SK-N-SH treated with all-trans-retinoic acid at 6 μM for 48 hours (cell line): ENCODE measurements around the gene RPGRIP1L.
A peak's percentile ranks its signal among the peaks of the same experiment; 100 is the strongest.

Source experiments
- ATAC-seq: fragments of 200-7000 bp; cut with Tn5 transposase; 3 replicates; pipeline ENCODE4 v1.9.1; 2020; ENCODE audit warnings: mild to moderate bottlenecking, moderate library complexity
- ARNTL ChIP-seq: fragments of 450-650 bp; formaldehyde crosslinking; IDR thresholded peaks from 2 replicates; pipeline ENCODE4 v1.5.0; 2020; ENCODE audit warnings: low read depth, mild to moderate bottlenecking, moderate library complexity, borderline replicate concordance
- BACH2 ChIP-seq: fragments of 250-450 bp; sonication (Bioruptor Pico); IDR thresholded peaks from 2 replicates; pipeline ENCODE4 v1.9.0; 2021; ENCODE audit warnings: mild to moderate bottlenecking, borderline replicate concordance
- CSDC2 ChIP-seq: fragments of 250-450 bp; sonication (Bioruptor Pico); IDR thresholded peaks from 2 replicates; pipeline ENCODE4 v1.5.0; 2020; ENCODE audit warnings: mild to moderate bottlenecking, moderate library complexity
- ESRRG ChIP-seq: fragments of 250-450 bp; sonication (Bioruptor Pico); IDR thresholded peaks from 2 replicates; pipeline ENCODE4 v1.6.1; 2021; ENCODE audit warnings: mild to moderate bottlenecking
- GLIS3 ChIP-seq: fragments of 250-450 bp; sonication (Bioruptor Pico); IDR thresholded peaks from 2 replicates; pipeline ENCODE4 v1.5.0; 2020; ENCODE audit warnings: mild to moderate bottlenecking, moderate library complexity
- ISL1 ChIP-seq: fragments of 250-450 bp; sonication (Bioruptor Pico); IDR thresholded peaks from 2 replicates; pipeline ENCODE4 v2.1.2; 2022; ENCODE audit warnings: mild to moderate bottlenecking, moderate library complexity
- OSR1 ChIP-seq: fragments of 250-450 bp; sonication (Bioruptor Pico); IDR thresholded peaks from 2 replicates; pipeline ENCODE4 v1.8.0; 2022; ENCODE audit warnings: moderate library complexity, mild to moderate bottlenecking, inconsistent platforms
- PATZ1 ChIP-seq: fragments of 250-450 bp; sonication (Bioruptor Pico); IDR thresholded peaks from 2 replicates; pipeline ENCODE4 v1.8.0; 2020; ENCODE audit warnings: mild to moderate bottlenecking, moderate library complexity, borderline replicate concordance
- RARB ChIP-seq: fragments of 250-450 bp; sonication (Bioruptor Pico); IDR thresholded peaks from 2 replicates; pipeline ENCODE4 v1.8.0; 2021; ENCODE audit warnings: mild to moderate bottlenecking, moderate library complexity
- SNAI2 ChIP-seq: fragments of 250-450 bp; sonication (Bioruptor Pico); IDR thresholded peaks from 2 replicates; pipeline ENCODE4 v1.5.0; 2020; ENCODE audit warnings: mild to moderate bottlenecking, moderate library complexity
- TCF4 ChIP-seq: fragments of 250-450 bp; sonication (Bioruptor Pico); IDR thresholded peaks from 2 replicates; pipeline ENCODE4 v1.8.0; 2021; ENCODE audit warnings: mild to moderate bottlenecking, moderate library complexity, borderline replicate concordance
- TOX ChIP-seq: fragments of 250-450 bp; sonication (Bioruptor Pico); IDR thresholded peaks from 2 replicates; pipeline ENCODE4 v1.8.0; 2021; ENCODE audit warnings: mild to moderate bottlenecking, moderate library complexity, borderline replicate concordance
- ZFP3 ChIP-seq: fragments of 250-450 bp; sonication (Bioruptor Pico); IDR thresholded peaks from 2 replicates; pipeline ENCODE4 v1.5.0; 2020; ENCODE audit warnings: mild to moderate bottlenecking, moderate library complexity
- ZFP30 ChIP-seq: fragments of 450-650 bp; formaldehyde crosslinking; IDR thresholded peaks from 2 replicates; pipeline ENCODE4 v1.5.0; 2022; ENCODE audit warnings: mild to moderate bottlenecking, moderate library complexity
- ZNF565 ChIP-seq: fragments of 450-650 bp; formaldehyde crosslinking; conservative IDR thresholded peaks from 2 replicates; pipeline ENCODE4 v1.5.0; 2020; ENCODE audit warnings: low read depth, mild to moderate bottlenecking, moderate library complexity
- ZNF70 ChIP-seq: fragments of 450-650 bp; formaldehyde crosslinking; IDR thresholded peaks from 2 replicates; pipeline ENCODE4 v1.5.0; 2020; ENCODE audit warnings: mild to moderate bottlenecking, moderate library complexity
- ZNF8 ChIP-seq: fragments of 450-650 bp; formaldehyde crosslinking; IDR thresholded peaks from 2 replicates; pipeline ENCODE4 v1.5.0; 2020; ENCODE audit warnings: mild to moderate bottlenecking, moderate library complexity
- TF ChIP-seq, protein P1 (sequence below): fragments of 250-450 bp; sonication (Bioruptor Pico); IDR thresholded peaks from 2 replicates; pipeline ENCODE4 v1.8.0; 2021; ENCODE audit warnings: low read depth, mild to moderate bottlenecking, moderate library complexity, borderline replicate concordance
- TF ChIP-seq, protein P2 (sequence below): fragments of 250-450 bp; sonication (Bioruptor Pico); IDR thresholded peaks from 2 replicates; pipeline ENCODE4 v1.5.0; 2020; ENCODE audit warnings: mild to moderate bottlenecking, moderate library complexity
- TF ChIP-seq, protein P3 (sequence below): fragments of 250-450 bp; sonication (Bioruptor Pico); IDR thresholded peaks from 2 replicates; pipeline ENCODE4 v1.5.1; 2021; ENCODE audit warnings: mild to moderate bottlenecking, moderate library complexity

RPGRIP1L gene

DNA sequence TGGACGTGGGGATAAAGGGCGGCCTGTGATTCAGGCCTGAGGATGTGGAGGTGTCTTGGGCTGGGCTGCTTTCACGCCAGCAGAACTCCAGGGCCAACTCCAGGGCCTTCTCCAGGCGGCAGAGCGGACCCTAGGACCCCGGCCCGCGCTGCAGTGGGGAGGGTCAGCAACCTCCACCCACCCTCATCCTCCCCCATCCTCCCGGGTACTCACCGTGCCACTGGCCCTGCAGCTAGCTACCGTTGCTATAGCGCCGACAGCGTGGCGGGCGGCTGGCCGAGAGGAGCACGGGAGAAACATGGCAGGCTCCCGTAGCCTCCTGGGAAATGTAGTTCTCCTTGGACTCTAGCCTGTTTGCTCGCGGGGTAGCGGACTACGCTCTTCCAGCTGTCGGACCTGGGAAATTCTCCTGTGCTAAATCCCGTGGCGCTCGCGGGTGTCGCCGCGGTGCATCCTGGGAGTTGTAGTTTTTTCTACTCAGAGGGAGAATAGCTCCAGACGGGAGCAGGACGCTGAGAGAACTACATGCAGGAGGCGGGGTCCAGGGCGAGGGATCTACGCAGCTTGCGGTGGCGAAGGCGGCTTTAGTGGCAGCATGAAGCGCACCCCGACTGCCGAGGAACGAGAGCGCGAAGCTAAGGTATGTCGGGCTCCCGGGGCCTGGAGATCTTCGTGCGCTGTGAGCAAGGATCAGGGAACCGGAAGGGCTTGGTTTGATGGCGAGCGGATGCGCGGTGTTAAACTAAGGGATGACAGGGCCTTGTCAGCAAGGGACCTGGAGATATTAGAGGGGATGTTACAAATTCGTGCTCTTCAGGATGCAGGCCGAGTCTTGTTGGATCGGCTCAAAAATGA, at the start of gene RPGRIP1L, which contains the start of gene FTO:
RPGRIP1L (minus strand) TSS at position 270 of the 855 bp plus-strand sequence. CDS start 3,136 bp downstream, outside the sequence.
FTO (plus strand) TSS at position 567 of the 855 bp plus-strand sequence.
- ATAC-seq = peak; percentile 99
- TF ChIP-seq RARB (no peak), ZFP30 (no peak), TOX (CRISPR knock-in tag) (no peak)

DNA sequence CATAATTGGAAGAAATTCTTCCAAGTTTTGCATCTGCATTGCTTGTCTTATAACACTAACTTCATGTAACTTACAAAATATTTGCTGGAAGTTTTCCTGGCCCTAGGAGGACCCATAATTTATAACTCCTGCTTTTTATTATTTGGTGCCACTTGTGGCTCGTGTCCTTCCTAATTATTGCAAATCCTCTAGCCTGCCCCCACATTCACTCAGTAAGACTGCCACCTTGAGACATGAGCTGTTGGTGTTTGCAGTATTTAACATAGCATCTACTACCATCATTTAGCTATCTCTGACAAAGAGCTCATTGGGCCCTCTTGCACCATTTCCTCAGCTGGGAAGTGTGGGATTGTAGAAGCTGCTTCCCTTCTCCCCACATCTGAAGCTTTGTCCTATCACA, 49.8 kb upstream of the RPGRIP1L start:
- ATAC-seq = no peak; the same call in 2 of the 3 replicates
- TF ChIP-seq ISL1 (CRISPR knock-in tag) = no peak
- TF ChIP-seq ZFP3 = no peak
- TF ChIP-seq, protein P1, sequence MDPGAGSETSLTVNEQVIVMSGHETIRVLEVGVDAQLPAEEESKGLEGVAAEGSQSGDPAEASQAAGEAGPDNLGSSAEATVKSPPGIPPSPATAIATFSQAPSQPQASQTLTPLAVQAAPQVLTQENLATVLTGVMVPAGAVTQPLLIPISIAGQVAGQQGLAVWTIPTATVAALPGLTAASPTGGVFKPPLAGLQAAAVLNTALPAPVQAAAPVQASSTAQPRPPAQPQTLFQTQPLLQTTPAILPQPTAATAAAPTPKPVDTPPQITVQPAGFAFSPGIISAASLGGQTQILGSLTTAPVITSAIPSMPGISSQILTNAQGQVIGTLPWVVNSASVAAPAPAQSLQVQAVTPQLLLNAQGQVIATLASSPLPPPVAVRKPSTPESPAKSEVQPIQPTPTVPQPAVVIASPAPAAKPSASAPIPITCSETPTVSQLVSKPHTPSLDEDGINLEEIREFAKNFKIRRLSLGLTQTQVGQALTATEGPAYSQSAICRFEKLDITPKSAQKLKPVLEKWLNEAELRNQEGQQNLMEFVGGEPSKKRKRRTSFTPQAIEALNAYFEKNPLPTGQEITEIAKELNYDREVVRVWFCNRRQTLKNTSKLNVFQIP (CRISPR knock-in tag) = no peak
- no peak for TF ChIP-seq ARNTL
- no peak for TF ChIP-seq PATZ1 (CRISPR knock-in tag)
- TF ChIP-seq, protein P2, sequence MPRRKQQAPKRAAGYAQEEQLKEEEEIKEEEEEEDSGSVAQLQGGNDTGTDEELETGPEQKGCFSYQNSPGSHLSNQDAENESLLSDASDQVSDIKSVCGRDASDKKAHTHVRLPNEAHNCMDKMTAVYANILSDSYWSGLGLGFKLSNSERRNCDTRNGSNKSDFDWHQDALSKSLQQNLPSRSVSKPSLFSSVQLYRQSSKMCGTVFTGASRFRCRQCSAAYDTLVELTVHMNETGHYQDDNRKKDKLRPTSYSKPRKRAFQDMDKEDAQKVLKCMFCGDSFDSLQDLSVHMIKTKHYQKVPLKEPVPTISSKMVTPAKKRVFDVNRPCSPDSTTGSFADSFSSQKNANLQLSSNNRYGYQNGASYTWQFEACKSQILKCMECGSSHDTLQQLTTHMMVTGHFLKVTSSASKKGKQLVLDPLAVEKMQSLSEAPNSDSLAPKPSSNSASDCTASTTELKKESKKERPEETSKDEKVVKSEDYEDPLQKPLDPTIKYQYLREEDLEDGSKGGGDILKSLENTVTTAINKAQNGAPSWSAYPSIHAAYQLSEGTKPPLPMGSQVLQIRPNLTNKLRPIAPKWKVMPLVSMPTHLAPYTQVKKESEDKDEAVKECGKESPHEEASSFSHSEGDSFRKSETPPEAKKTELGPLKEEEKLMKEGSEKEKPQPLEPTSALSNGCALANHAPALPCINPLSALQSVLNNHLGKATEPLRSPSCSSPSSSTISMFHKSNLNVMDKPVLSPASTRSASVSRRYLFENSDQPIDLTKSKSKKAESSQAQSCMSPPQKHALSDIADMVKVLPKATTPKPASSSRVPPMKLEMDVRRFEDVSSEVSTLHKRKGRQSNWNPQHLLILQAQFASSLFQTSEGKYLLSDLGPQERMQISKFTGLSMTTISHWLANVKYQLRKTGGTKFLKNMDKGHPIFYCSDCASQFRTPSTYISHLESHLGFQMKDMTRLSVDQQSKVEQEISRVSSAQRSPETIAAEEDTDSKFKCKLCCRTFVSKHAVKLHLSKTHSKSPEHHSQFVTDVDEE (CRISPR knock-in tag) = no peak
- no peak for TF ChIP-seq TCF4 (CRISPR knock-in tag)
- no peak for TF ChIP-seq OSR1 (CRISPR knock-in tag)
- no peak for TF ChIP-seq CSDC2 (CRISPR knock-in tag)
- TF ChIP-seq ESRRG (CRISPR knock-in tag) = no peak
- TF ChIP-seq, protein P3, sequence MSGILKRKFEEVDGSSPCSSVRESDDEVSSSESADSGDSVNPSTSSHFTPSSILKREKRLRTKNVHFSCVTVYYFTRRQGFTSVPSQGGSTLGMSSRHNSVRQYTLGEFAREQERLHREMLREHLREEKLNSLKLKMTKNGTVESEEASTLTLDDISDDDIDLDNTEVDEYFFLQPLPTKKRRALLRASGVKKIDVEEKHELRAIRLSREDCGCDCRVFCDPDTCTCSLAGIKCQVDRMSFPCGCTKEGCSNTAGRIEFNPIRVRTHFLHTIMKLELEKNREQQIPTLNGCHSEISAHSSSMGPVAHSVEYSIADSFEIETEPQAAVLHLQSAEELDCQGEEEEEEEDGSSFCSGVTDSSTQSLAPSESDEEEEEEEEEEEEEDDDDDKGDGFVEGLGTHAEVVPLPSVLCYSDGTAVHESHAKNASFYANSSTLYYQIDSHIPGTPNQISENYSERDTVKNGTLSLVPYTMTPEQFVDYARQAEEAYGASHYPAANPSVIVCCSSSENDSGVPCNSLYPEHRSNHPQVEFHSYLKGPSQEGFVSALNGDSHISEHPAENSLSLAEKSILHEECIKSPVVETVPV (CRISPR knock-in tag) = no peak
- TF ChIP-seq ZNF8 = no peak
- no peak for TF ChIP-seq GLIS3
- TF ChIP-seq BACH2 (CRISPR knock-in tag) = no peak
- TF ChIP-seq ZNF565 (CRISPR knock-in tag) = no peak
- TF ChIP-seq SNAI2 (CRISPR knock-in tag) = no peak
- no peak for TF ChIP-seq ZFP30
- no peak for TF ChIP-seq TOX (CRISPR knock-in tag)
- no peak for TF ChIP-seq ZNF70 (CRISPR knock-in tag)

GRCh38 chr16:53752560-53752959, 48.9 kb upstream of the RPGRIP1L start:
- TF ChIP-seq, protein P2 (CRISPR knock-in tag) = no peak
- TF ChIP-seq ZNF70 (CRISPR knock-in tag) = no peak
- no peak for ATAC-seq
